Esophagus squamous epithelium (tissue), 4 donors: ENCODE measurements around the gene TSPYL4.

Source experiments
- POLR2A ChIP-seq, 4 donors: fragments of 450-650 bp; IDR thresholded peaks; one replicate each; pipeline ENCODE4 v1.6.1; 2017; ENCODE audit warnings: antibody characterized with exemption in 4 of 4, mild to moderate bottlenecking in 4 of 4, moderate library complexity in 3 of 4
- TF ChIP-seq, protein P1 (sequence below), 6 experiments: fragments of 450-650 bp in 4 of 6; fragments of 200-600 bp in 2 of 6; sonication (generic) in 2 of 6; IDR thresholded peaks; one replicate each; pipeline ENCODE4 v1.5.1; 2016 to 2019; ENCODE audit warnings: antibody characterized with exemption in 6 of 6, mild to moderate bottlenecking in 4 of 6, moderate library complexity in 4 of 6

GRCh38 chr6:116206231-116206903, 47.5 kb downstream of the TSPYL4 start:
- TF ChIP-seq POLR2A (IDR thresholded peaks at IDR 0.05), result no peak
- TF ChIP-seq, protein P1, sequence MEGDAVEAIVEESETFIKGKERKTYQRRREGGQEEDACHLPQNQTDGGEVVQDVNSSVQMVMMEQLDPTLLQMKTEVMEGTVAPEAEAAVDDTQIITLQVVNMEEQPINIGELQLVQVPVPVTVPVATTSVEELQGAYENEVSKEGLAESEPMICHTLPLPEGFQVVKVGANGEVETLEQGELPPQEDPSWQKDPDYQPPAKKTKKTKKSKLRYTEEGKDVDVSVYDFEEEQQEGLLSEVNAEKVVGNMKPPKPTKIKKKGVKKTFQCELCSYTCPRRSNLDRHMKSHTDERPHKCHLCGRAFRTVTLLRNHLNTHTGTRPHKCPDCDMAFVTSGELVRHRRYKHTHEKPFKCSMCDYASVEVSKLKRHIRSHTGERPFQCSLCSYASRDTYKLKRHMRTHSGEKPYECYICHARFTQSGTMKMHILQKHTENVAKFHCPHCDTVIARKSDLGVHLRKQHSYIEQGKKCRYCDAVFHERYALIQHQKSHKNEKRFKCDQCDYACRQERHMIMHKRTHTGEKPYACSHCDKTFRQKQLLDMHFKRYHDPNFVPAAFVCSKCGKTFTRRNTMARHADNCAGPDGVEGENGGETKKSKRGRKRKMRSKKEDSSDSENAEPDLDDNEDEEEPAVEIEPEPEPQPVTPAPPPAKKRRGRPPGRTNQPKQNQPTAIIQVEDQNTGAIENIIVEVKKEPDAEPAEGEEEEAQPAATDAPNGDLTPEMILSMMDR (IDR thresholded peaks at IDR 0.05), result no peak
